SK-N-SH (cell line): ENCODE measurements around the gene CDC16. TPM values are rescaled to one million over a fixed set of nuclear protein-coding genes. Genes with fewer than 3 reads are reported as not detected.

Experiments used
- CTCF ChIA-PET: fragments of 300-600, 350-600 bp; formaldehyde crosslinking; extraction: SDS; loops from one replicate; lab custom pipeline; 2021; lab: Yijun Ruan, JAX
- POLR2A ChIA-PET: fragments of 350-600 bp; sonication (Branson Sonifier 250); formaldehyde crosslinking; extraction: SDS; loops from one replicate; lab custom pipeline; 2020; ENCODE audit warnings: antibody characterized with exemption, inconsistent platforms; lab: Yijun Ruan, JAX
- DNase-seq: peaks from one replicate; pipeline ENCODE4 v3.0.0; 2012
- H2AFZ ChIP-seq: fragments of 200-600 bp; sonication (generic); 2 replicates; pipeline ENCODE4 v1.8.1; 2016; ENCODE audit warnings: antibody characterized with exemption, mild to moderate bottlenecking, low read depth
- H3F3A ChIP-seq: fragments of 200-600 bp; sonication (generic); replicated peaks from 2 replicates; pipeline ENCODE3; 2016; ENCODE audit warnings: antibody characterized with exemption, mild to moderate bottlenecking; ENCODE audit not compliant: insufficient read depth
- H3K27ac ChIP-seq, 2 experiments: fragments of 200-500 bp in 1 of 2; fragments of 200-600 bp in 1 of 2; sonication (Bioruptor generic) in 1 of 2; sonication (generic), shearing (Covaris generic) in 1 of 2; 2 replicates each; pipeline versions ENCODE4 v1.5.1 to v1.6.1; 2014 to 2016; ENCODE audit warnings: low read depth in 2 of 2, inconsistent platforms in 1 of 2, low read length in 1 of 2, mild to moderate bottlenecking in 1 of 2, mixed read lengths in 1 of 2
- H3K27me3 ChIP-seq: fragments of 200-600 bp; sonication (generic), shearing (Covaris generic); 2 replicates; pipeline ENCODE4 v1.6.1; 2016; ENCODE audit warnings: mixed run types; ENCODE audit not compliant: insufficient read depth
- H3K36me3 ChIP-seq, 2 experiments: fragments of 200-500 bp in 1 of 2; fragments of 200-600 bp in 1 of 2; sonication (Bioruptor generic) in 1 of 2; sonication (generic) in 1 of 2; replicated peaks in 1 of 2; 2 replicates each; pipeline versions ENCODE3 to v1.5.1; 2014 to 2016; ENCODE audit warnings: low read length in 1 of 2, mild to moderate bottlenecking in 1 of 2; ENCODE audit not compliant: insufficient read depth in 2 of 2, control insufficient read depth in 1 of 2
- H3K4me1 ChIP-seq, 2 experiments: fragments of 200-500 bp in 1 of 2; fragments of 200-600 bp in 1 of 2; sonication (Bioruptor generic) in 1 of 2; sonication (generic), shearing (Covaris generic) in 1 of 2; 2 replicates each; pipeline versions ENCODE4 v1.5.1 to v1.6.1; 2014 to 2016; ENCODE audit warnings: low read depth in 1 of 2, low read length in 1 of 2, mixed run types in 1 of 2; ENCODE audit not compliant: insufficient read depth in 2 of 2, control insufficient read depth in 1 of 2
- H3K4me2 ChIP-seq: fragments of 200-600 bp; sonication (generic), shearing (Covaris generic); 2 replicates; pipeline ENCODE4 v1.6.1; 2017; ENCODE audit warnings: mixed run types
- H3K4me3 ChIP-seq, 2 experiments: fragments of 200-500 bp in 1 of 2; fragments of 200-600 bp in 1 of 2; sonication (Bioruptor generic) in 1 of 2; sonication (generic), shearing (Covaris generic) in 1 of 2; 2 replicates each; pipeline versions ENCODE4 v1.5.1 to v1.8.1; 2014 to 2016; ENCODE audit warnings: low read depth in 2 of 2, inconsistent platforms in 1 of 2, low read length in 1 of 2, mild to moderate bottlenecking in 1 of 2, mixed read lengths in 1 of 2, moderate library complexity in 1 of 2
- H3K79me2 ChIP-seq: fragments of 200-600 bp; sonication (generic); 2 replicates; pipeline ENCODE4 v1.8.1; 2017; ENCODE audit warnings: mild to moderate bottlenecking; ENCODE audit not compliant: insufficient read depth
- H3K9ac ChIP-seq: fragments of 200-600 bp; sonication (generic); 2 replicates; pipeline ENCODE4 v1.6.1; 2017; ENCODE audit warnings: mixed run types
- H3K9me2 ChIP-seq: fragments of 200-600 bp; sonication (generic); 2 replicates; pipeline ENCODE4 v1.6.1; 2017; ENCODE audit warnings: mixed run types
- H3K9me3 ChIP-seq: fragments of 200-600 bp; sonication (generic); 2 replicates; pipeline ENCODE4 v1.6.1; 2017; ENCODE audit warnings: mixed run types, mild to moderate bottlenecking, moderate library complexity
- H4K20me1 ChIP-seq: fragments of 200-600 bp; sonication (generic); 2 replicates; pipeline ENCODE4 v1.6.1; 2017; ENCODE audit warnings: mild to moderate bottlenecking, mixed run types; ENCODE audit not compliant: insufficient read depth
- ELF1 ChIP-seq: IDR thresholded peaks from 2 replicates; pipeline ENCODE4 v1.4.0; 2012
- EP300 ChIP-seq, 2 experiments: IDR thresholded peaks; 2 replicates each; pipeline versions ENCODE4 v1.4.0 to v1.6.1; 2012; ENCODE audit warnings: borderline replicate concordance in 1 of 2, low read depth in 1 of 2, low read length in 1 of 2
- EZH2phosphoT487 ChIP-seq: fragments of 200-600 bp; sonication (generic); IDR thresholded peaks from 2 replicates; pipeline ENCODE4 v1.6.1; 2017; ENCODE audit warnings: low read depth, mixed run types, mild to moderate bottlenecking, antibody characterized with exemption, moderate library complexity, borderline replicate concordance
- FOXM1 ChIP-seq: IDR thresholded peaks from 2 replicates; pipeline ENCODE4 v1.4.0; 2012; ENCODE audit warnings: low read depth, mild to moderate bottlenecking
- GABPA ChIP-seq: IDR thresholded peaks from 2 replicates; pipeline ENCODE4 v1.4.0; 2012; ENCODE audit warnings: low read depth, mild to moderate bottlenecking
- GATA2 ChIP-seq: sonication (generic); formaldehyde crosslinking; IDR thresholded peaks from 2 replicates; pipeline ENCODE4 v1.5.0; 2020; ENCODE audit warnings: mild to moderate bottlenecking, missing genetic modification reagents
- JUND ChIP-seq: IDR thresholded peaks from 2 replicates; pipeline ENCODE4 v1.4.0; 2012
- MXI1 ChIP-seq: IDR thresholded peaks from 2 replicates; pipeline ENCODE4 v1.6.1; 2012; ENCODE audit warnings: mild to moderate bottlenecking, low read depth, low read length, improper control_type of control experiment
- NFIC ChIP-seq: IDR thresholded peaks from 2 replicates; pipeline ENCODE4 v1.4.0; 2012; ENCODE audit warnings: borderline replicate concordance
- POLR2AphosphoS5 ChIP-seq: IDR thresholded peaks from 2 replicates; pipeline ENCODE4 v1.6.1; 2012; ENCODE audit warnings: low read depth, low read length
- RXRA ChIP-seq: IDR thresholded peaks from 2 replicates; pipeline ENCODE4 v1.4.0; 2012; ENCODE audit warnings: low read depth, mild to moderate bottlenecking, borderline replicate concordance
- TAF1 ChIP-seq: IDR thresholded peaks from 2 replicates; pipeline ENCODE4 v1.6.1; 2012; ENCODE audit warnings: low read depth, mild to moderate bottlenecking, low read length, moderate library complexity, borderline replicate concordance
- TEAD4 ChIP-seq: IDR thresholded peaks from 2 replicates; pipeline ENCODE4 v1.4.0; 2012; ENCODE audit warnings: mild to moderate bottlenecking, borderline replicate concordance; ENCODE audit not compliant: insufficient read depth
- YY1 ChIP-seq: IDR thresholded peaks from 2 replicates; pipeline ENCODE4 v1.4.0; 2012; ENCODE audit warnings: low read depth, mild to moderate bottlenecking
- WGBS: methylation state at CpG from one replicate; pipeline ENCODE4 v1.1.6; 2017; ENCODE audit warnings: low lambda C conversion rate; 5-methylcytosine and 5-hydroxymethylcytosine counted together
- polyA plus RNA-seq, 3 experiments: library from polyadenylated mRNA; depleted of rRNA; stranded (reverse); fragments of >200 nt; gene quantifications; 2 replicates each; pipeline ENCODE4 v1.2.3, GENCODE V29; 2012
- TF ChIP-seq, protein P1 (sequence below): fragments of 150-350 bp; IDR thresholded peaks from 2 replicates; pipeline ENCODE4 v1.6.1; 2016; ENCODE audit warnings: mild to moderate bottlenecking, low read depth, low read length
- TF ChIP-seq, protein P2 (sequence below): fragments of 200-600 bp; sonication (generic); IDR thresholded peaks from 2 replicates; pipeline ENCODE4 v1.6.1; 2017; ENCODE audit warnings: antibody characterized with exemption, mild to moderate bottlenecking, moderate library complexity
- TF ChIP-seq, protein P3 (sequence below): IDR thresholded peaks from 2 replicates; pipeline ENCODE4; 2012
- TF ChIP-seq, protein P4 (sequence below): IDR thresholded peaks from 2 replicates; pipeline ENCODE4 v1.6.1; 2012; ENCODE audit warnings: mild to moderate bottlenecking, low read depth, low read length, moderate library complexity
- TF ChIP-seq, protein P5 (sequence below): IDR thresholded peaks from 2 replicates; pipeline ENCODE4 v1.4.0; 2012; ENCODE audit warnings: low read depth, borderline replicate concordance

The CDC16 gene
- polyA plus RNA-seq, 1 of the 3 experiments (the other 2 are of a cell fraction) = 56.9 TPM

DNA sequence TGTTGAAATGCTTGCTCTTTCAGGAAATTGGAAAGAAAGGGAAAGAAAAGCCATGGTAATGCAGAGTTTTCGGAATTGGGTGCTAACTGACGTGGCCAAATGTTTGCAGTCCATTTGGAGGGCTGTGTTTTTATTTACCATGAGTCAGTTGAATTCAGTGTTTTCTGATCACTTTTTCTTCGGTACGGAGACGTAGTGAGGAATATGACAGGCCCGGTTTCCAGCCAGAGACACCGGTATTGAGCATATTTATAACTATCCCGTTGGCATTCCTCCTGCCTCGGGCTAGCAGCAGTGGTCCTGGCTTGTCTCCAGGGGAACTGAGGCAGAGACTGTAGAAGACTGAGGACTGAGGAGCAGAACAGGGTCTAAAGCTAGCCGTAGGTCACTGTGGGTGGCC lies 1.0 kb downstream of the CDC16 start:
- CTCF ChIA-PET = interaction anchor here (0.9 to 2.1 kb wide), 2 partner anchors 9 to 419 kb away, joined by 3 to 5 read pairs; no protein-coding TSS in a partner anchor
- Histone ChIP-seq H3K4me3 (peak overlapping the region; percentile 87 to 94), H3K4me2 (peak overlapping the region; percentile 85), H3K36me3 (peaks cover 29 to 37% of the 10 kb centered on the region in 2 experiments), H3K9me3 (no peaks in the 10 kb centered on the region; the same call in 1 of the 2 replicates), H2AFZ (no peak overlapping the region), H3K9ac (peak overlapping the region; percentile 87), H3K4me1 (peaks cover 0 to 5% of the 10 kb centered on the region in 2 experiments; a peak in 3 of 4 replicates), H3K9me2 (no peaks in the 10 kb centered on the region), H3K79me2 (peaks cover 40% of the 10 kb centered on the region), H4K20me1 (no peaks in the 10 kb centered on the region), H3K27ac (peak overlapping the region in 1 of 2 experiments; percentile 64; a peak in 2 of 4 replicates), H3K27me3 (no peaks in the 10 kb centered on the region), H3F3A (peaks cover under 1% of the 10 kb centered on the region)
- TF ChIP-seq, protein P1, sequence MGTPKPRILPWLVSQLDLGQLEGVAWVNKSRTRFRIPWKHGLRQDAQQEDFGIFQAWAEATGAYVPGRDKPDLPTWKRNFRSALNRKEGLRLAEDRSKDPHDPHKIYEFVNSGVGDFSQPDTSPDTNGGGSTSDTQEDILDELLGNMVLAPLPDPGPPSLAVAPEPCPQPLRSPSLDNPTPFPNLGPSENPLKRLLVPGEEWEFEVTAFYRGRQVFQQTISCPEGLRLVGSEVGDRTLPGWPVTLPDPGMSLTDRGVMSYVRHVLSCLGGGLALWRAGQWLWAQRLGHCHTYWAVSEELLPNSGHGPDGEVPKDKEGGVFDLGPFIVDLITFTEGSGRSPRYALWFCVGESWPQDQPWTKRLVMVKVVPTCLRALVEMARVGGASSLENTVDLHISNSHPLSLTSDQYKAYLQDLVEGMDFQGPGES = no peak
- no peak for TF ChIP-seq JUND
- no peak for TF ChIP-seq POLR2AphosphoS5
- TF ChIP-seq, protein P2, sequence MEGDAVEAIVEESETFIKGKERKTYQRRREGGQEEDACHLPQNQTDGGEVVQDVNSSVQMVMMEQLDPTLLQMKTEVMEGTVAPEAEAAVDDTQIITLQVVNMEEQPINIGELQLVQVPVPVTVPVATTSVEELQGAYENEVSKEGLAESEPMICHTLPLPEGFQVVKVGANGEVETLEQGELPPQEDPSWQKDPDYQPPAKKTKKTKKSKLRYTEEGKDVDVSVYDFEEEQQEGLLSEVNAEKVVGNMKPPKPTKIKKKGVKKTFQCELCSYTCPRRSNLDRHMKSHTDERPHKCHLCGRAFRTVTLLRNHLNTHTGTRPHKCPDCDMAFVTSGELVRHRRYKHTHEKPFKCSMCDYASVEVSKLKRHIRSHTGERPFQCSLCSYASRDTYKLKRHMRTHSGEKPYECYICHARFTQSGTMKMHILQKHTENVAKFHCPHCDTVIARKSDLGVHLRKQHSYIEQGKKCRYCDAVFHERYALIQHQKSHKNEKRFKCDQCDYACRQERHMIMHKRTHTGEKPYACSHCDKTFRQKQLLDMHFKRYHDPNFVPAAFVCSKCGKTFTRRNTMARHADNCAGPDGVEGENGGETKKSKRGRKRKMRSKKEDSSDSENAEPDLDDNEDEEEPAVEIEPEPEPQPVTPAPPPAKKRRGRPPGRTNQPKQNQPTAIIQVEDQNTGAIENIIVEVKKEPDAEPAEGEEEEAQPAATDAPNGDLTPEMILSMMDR = no peak
- TF ChIP-seq TEAD4 = no peak
- no peak for TF ChIP-seq GATA2 (CRISPR knock-in tag)
- TF ChIP-seq MXI1 = no peak
- TF ChIP-seq GABPA = no peak
- TF ChIP-seq, protein P3, sequence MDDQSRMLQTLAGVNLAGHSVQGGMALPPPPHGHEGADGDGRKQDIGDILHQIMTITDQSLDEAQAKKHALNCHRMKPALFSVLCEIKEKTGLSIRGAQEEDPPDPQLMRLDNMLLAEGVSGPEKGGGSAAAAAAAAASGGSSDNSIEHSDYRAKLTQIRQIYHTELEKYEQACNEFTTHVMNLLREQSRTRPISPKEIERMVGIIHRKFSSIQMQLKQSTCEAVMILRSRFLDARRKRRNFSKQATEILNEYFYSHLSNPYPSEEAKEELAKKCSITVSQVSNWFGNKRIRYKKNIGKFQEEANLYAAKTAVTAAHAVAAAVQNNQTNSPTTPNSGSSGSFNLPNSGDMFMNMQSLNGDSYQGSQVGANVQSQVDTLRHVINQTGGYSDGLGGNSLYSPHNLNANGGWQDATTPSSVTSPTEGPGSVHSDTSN = no peak
- TF ChIP-seq YY1 = no peak
- TF ChIP-seq EZH2phosphoT487 = no peak
- TF ChIP-seq, protein P4, sequence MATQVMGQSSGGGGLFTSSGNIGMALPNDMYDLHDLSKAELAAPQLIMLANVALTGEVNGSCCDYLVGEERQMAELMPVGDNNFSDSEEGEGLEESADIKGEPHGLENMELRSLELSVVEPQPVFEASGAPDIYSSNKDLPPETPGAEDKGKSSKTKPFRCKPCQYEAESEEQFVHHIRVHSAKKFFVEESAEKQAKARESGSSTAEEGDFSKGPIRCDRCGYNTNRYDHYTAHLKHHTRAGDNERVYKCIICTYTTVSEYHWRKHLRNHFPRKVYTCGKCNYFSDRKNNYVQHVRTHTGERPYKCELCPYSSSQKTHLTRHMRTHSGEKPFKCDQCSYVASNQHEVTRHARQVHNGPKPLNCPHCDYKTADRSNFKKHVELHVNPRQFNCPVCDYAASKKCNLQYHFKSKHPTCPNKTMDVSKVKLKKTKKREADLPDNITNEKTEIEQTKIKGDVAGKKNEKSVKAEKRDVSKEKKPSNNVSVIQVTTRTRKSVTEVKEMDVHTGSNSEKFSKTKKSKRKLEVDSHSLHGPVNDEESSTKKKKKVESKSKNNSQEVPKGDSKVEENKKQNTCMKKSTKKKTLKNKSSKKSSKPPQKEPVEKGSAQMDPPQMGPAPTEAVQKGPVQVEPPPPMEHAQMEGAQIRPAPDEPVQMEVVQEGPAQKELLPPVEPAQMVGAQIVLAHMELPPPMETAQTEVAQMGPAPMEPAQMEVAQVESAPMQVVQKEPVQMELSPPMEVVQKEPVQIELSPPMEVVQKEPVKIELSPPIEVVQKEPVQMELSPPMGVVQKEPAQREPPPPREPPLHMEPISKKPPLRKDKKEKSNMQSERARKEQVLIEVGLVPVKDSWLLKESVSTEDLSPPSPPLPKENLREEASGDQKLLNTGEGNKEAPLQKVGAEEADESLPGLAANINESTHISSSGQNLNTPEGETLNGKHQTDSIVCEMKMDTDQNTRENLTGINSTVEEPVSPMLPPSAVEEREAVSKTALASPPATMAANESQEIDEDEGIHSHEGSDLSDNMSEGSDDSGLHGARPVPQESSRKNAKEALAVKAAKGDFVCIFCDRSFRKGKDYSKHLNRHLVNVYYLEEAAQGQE = no peak
- TF ChIP-seq RXRA = no peak
- TF ChIP-seq NFIC = no peak
- TF ChIP-seq ELF1 = no peak
- TF ChIP-seq, protein P5, sequence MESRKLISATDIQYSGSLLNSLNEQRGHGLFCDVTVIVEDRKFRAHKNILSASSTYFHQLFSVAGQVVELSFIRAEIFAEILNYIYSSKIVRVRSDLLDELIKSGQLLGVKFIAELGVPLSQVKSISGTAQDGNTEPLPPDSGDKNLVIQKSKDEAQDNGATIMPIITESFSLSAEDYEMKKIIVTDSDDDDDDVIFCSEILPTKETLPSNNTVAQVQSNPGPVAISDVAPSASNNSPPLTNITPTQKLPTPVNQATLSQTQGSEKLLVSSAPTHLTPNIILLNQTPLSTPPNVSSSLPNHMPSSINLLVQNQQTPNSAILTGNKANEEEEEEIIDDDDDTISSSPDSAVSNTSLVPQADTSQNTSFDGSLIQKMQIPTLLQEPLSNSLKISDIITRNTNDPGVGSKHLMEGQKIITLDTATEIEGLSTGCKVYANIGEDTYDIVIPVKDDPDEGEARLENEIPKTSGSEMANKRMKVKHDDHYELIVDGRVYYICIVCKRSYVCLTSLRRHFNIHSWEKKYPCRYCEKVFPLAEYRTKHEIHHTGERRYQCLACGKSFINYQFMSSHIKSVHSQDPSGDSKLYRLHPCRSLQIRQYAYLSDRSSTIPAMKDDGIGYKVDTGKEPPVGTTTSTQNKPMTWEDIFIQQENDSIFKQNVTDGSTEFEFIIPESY = no peak
- no peak for TF ChIP-seq TAF1
- no peak for TF ChIP-seq FOXM1
- TF ChIP-seq EP300 (IDR thresholded peaks at IDR 0.05; ENCODE audit: borderline replicate concordance in 1 of 2, low read depth in 1 of 2, low read length in 1 of 2) = no peak
- 5% methylated on average over 10 of the region's 10 CpGs for WGBS
- POLR2A ChIA-PET = no interaction called here
- no peak for DNase-seq
